HepG2 (cell line): ENCODE results near the gene PTBP2.

Experiments
- CREM ChIP-seq, 2 experiments: sonication (generic) in 1 of 2; formaldehyde crosslinking in 1 of 2; IDR thresholded peaks; 2 replicates each; pipeline versions ENCODE4 v1.4.0 to v1.6.1; 2016 to 2020; ENCODE audit warnings: antibody characterized with exemption in 1 of 2, mild to moderate bottlenecking in 1 of 2, missing genetic modification reagents in 1 of 2
- E2F2 ChIP-seq: sonication (generic); formaldehyde crosslinking; IDR thresholded peaks from 2 replicates; pipeline ENCODE4 v1.4.0; 2020; ENCODE audit warnings: missing genetic modification reagents, borderline replicate concordance
- EZH2 ChIP-seq: conservative IDR thresholded peaks from 2 replicates; pipeline ENCODE4 v1.6.1; 2012; ENCODE audit warnings: mild to moderate bottlenecking, low read depth, low read length, moderate library complexity
- IKZF5 ChIP-seq: IDR thresholded peaks from 2 replicates; pipeline ENCODE4 v1.6.1; 2018; ENCODE audit warnings: missing genetic modification reagents, mild to moderate bottlenecking, missing compliant biosample characterization
- KLF6 ChIP-seq: IDR thresholded peaks from 2 replicates; pipeline ENCODE4 v1.8.0; 2016; ENCODE audit warnings: missing biosample characterization, missing genetic modification reagents
- KLF9 ChIP-seq: IDR thresholded peaks from 2 replicates; pipeline ENCODE4 v1.6.1; 2016; ENCODE audit warnings: low read depth
- NFYB ChIP-seq: sonication (generic); formaldehyde crosslinking; IDR thresholded peaks from 2 replicates; pipeline ENCODE4 v1.4.0; 2020; ENCODE audit warnings: missing genetic modification reagents
- POLR2A ChIP-seq, 2 experiments: IDR thresholded peaks; 2 replicates each; pipeline ENCODE4 v1.6.1; 2011; ENCODE audit warnings: low read depth in 2 of 2, low read length in 2 of 2, mild to moderate bottlenecking in 1 of 2, moderate library complexity in 1 of 2; ENCODE audit not compliant: insufficient read depth in 1 of 2
- RNF2 ChIP-seq: fragments of 450-650 bp; conservative IDR thresholded peaks from 2 replicates; pipeline ENCODE4 v1.6.1; 2016; ENCODE audit warnings: low read depth
- ZBTB25 ChIP-seq: IDR thresholded peaks from 2 replicates; pipeline ENCODE4 v1.6.1; 2018; ENCODE audit warnings: missing genetic modification reagents
- ZBTB49 ChIP-seq: sonication (generic); formaldehyde crosslinking; IDR thresholded peaks from 2 replicates; pipeline ENCODE4 v1.4.0; 2020; ENCODE audit warnings: missing genetic modification reagents, borderline replicate concordance
- ZNF501 ChIP-seq: sonication (generic); formaldehyde crosslinking; IDR thresholded peaks from 2 replicates; pipeline ENCODE4 v1.5.1; 2020; ENCODE audit warnings: mild to moderate bottlenecking, moderate library complexity, missing genetic modification reagents
- TF ChIP-seq, protein P1 (sequence below): IDR thresholded peaks from 2 replicates; pipeline ENCODE4 v1.6.1; 2016

- TF ChIP-seq ZBTB49 = no peak
- no peak for TF ChIP-seq KLF6
- TF ChIP-seq EZH2 = no peak
- no peak for TF ChIP-seq KLF9
- no peak for TF ChIP-seq ZBTB25 (CRISPR knock-in tag)
- TF ChIP-seq POLR2A (IDR thresholded peaks at IDR 0.05; ENCODE audit: insufficient read depth in 1 of 2, low read depth in 2 of 2, low read length in 2 of 2) = no peak
- TF ChIP-seq IKZF5 (CRISPR knock-in tag) = no peak
- TF ChIP-seq CREM (IDR thresholded peaks at IDR 0.05) = no peak
- TF ChIP-seq CREM (CRISPR knock-in tag; IDR thresholded peaks at IDR 0.05) = no peak
- TF ChIP-seq E2F2 (CRISPR knock-in tag) = no peak
- TF ChIP-seq ZNF501 (CRISPR knock-in tag) = no peak
- no peak for TF ChIP-seq RNF2
- TF ChIP-seq, protein P1, sequence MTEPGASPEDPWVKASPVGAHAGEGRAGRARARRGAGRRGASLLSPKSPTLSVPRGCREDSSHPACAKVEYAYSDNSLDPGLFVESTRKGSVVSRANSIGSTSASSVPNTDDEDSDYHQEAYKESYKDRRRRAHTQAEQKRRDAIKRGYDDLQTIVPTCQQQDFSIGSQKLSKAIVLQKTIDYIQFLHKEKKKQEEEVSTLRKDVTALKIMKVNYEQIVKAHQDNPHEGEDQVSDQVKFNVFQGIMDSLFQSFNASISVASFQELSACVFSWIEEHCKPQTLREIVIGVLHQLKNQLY (CRISPR knock-in tag) = no peak
- no peak for TF ChIP-seq NFYB (CRISPR knock-in tag)
Measured at GRCh38 chr1:96682056-96682455, 39.5 kb upstream of the PTBP2 start.
